C4-2B (cell line): ENCODE data around the gene TUBA8.

Experiments
- ZFX ChIP-seq: fragments of 450-650 bp; IDR thresholded peaks from 2 replicates; pipeline ENCODE4 v1.6.1; 2017
- TF ChIP-seq, protein P1 (sequence below): fragments of 450-650 bp; conservative IDR thresholded peaks from 2 replicates; pipeline ENCODE4 v1.5.1; 2017; ENCODE audit warnings: mild to moderate bottlenecking

GRCh38 chr22:18068381-18068988 lies 42.1 kb upstream of the TUBA8 start:
- TF ChIP-seq, protein P1, sequence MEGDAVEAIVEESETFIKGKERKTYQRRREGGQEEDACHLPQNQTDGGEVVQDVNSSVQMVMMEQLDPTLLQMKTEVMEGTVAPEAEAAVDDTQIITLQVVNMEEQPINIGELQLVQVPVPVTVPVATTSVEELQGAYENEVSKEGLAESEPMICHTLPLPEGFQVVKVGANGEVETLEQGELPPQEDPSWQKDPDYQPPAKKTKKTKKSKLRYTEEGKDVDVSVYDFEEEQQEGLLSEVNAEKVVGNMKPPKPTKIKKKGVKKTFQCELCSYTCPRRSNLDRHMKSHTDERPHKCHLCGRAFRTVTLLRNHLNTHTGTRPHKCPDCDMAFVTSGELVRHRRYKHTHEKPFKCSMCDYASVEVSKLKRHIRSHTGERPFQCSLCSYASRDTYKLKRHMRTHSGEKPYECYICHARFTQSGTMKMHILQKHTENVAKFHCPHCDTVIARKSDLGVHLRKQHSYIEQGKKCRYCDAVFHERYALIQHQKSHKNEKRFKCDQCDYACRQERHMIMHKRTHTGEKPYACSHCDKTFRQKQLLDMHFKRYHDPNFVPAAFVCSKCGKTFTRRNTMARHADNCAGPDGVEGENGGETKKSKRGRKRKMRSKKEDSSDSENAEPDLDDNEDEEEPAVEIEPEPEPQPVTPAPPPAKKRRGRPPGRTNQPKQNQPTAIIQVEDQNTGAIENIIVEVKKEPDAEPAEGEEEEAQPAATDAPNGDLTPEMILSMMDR, result no peak
- no peak for TF ChIP-seq ZFX
